ENCODE measurements around the gene GLIS1.

- TF ChIP-seq CTCF (conservative IDR thresholded peaks at IDR 0.05 in 1 of 2, IDR thresholded peaks at IDR 0.05 in 1 of 2; ENCODE audit: extremely low read depth in 1 of 2, insufficient read depth in 1 of 2, low read depth in 1 of 2, low read length in 2 of 2): no peak
- TF ChIP-seq EZH2 (IDR thresholded peaks at IDR 0.05; ENCODE audit: borderline replicate concordance, low read length): no peak
These were observed 16.9 kb downstream of the GLIS1 start for GRCh38 chr1:53722025-53722424.

Measured in mammary epithelial cell (primary cell).